ENCODE results near the gene DMRT2.

DNA sequence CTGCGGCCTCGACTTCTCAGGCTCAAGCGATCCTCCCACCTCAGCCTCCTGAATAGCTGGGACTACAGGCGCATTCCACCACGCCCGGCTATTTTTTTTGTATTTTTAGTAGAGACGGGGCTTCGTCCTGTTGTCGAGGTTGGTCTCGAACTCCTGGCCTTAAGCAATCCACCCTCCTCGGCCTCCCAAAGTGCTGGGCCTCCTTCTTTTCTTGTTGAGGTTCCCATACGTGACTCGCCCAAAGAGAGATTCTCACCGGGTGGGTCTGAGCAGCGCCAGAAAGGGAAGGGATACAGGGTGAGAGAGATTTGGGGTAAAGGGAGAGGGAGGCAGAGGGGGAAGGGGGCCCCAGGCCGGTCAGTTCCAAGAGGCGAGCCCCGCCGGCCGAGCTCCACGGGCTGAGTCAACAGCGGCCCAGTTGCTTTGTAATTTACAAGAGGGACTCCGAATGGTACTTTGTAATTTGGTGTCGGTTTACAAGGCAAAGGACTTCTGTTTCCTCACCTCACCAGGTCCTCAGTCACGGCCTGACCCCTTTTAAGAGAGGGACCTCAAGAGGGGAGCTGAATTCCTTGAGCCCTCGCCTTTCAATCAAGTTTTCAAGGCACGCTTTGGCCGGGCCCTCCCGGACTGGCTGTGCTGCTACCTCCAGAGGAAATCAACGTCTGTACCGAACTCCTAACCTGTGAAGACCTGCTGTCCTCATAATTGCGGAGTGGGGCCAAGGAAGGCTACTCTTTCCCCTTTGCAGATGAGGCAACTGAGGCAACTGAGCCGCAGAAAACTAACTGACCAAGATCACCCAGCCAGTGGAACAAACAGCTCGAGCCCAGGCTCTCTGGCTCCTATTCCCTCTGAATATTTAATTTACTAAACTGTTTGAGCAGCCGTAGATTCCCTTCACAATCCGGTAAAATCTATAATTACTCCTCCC, 3.3 kb upstream of the DMRT2 start:
- TF ChIP-seq POLR2AphosphoS5 (IDR thresholded peaks at IDR 0.05; ENCODE audit: borderline replicate concordance, low read depth, low read length) (no peak), EZH2 (IDR thresholded peaks at IDR 0.05) (no peak), FOXP2 (optimal IDR thresholded peaks at IDR 0.05; ENCODE audit: control extremely low read depth, extremely low read length, insufficient read depth) (no peak)

Measured in SK-N-MC (cell line).